ENCODE results near the gene GPR107. TPM values are rescaled to one million over a fixed set of nuclear protein-coding genes. Genes with fewer than 3 reads are reported as not detected.

The GPR107 gene
- total and polyA plus RNA-seq, 2 of the 8 experiments (the other 6 are each of a cell fraction or from before 2014, with no cell fraction given), result 19.3 to 30.7 TPM

GRCh38 chr9:130026583-130027340, 26.9 kb upstream of the GPR107 start (continued):
- TF ChIP-seq CHD7 (IDR thresholded peaks at IDR 0.05; ENCODE audit: insufficient replicate concordance, low read length) (no peak), TAF1 (IDR thresholded peaks at IDR 0.05; ENCODE audit: low read depth, low read length) (no peak), HDAC2 (IDR thresholded peaks at IDR 0.05; ENCODE audit: borderline replicate concordance in 1 of 2, low read depth in 2 of 2, low read length in 2 of 2) (no peak), SIRT6 (IDR thresholded peaks at IDR 0.05; ENCODE audit: low read length) (no peak), BACH1 (IDR thresholded peaks at IDR 0.05; ENCODE audit: low read length) (no peak), NRF1 (IDR thresholded peaks at IDR 0.05; ENCODE audit: low read depth, low read length) (no peak), CBX8 (IDR thresholded peaks at IDR 0.05; ENCODE audit: borderline replicate concordance, low read depth, low read length) (no peak), TEAD4 (IDR thresholded peaks at IDR 0.05; ENCODE audit: low read depth, low read length) (no peak)
